ENCODE data around the gene UPP2. TPM values are rescaled to one million over a fixed set of nuclear protein-coding genes. Genes with fewer than 3 reads are reported as not detected.

The UPP2 gene
- total RNA-seq, 4 donors from 2014 or later: not detected

DNA sequence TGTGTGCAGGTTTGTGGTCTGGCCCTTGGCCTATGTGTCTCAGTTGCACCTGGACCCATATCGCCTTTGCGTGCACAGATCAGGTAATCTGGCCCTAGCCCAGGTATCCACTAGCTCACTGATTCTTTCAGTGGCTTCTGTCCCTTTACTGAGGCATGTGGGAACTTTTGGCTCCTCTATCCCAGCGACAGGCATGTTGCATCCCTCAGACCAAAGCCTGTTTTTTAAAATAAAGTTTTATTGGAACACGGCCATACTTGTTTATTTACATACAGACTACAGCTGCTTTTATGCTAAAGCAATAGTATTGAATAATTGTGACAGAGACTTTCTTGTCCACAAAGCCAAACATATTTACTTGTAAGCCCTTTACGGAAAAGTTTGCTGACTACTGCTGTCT is 39.9 kb upstream of the UPP2 start:
- no peaks in the 10 kb centered on the region for H3K36me3 ChIP-seq
- no peak for DNase-seq (ENCODE audit: low spot score in 2 of 2)
- H3K4me3 ChIP-seq: no peak overlapping the region
- TF ChIP-seq EP300 (IDR thresholded peaks at IDR 0.05) (no peak), POLR2AphosphoS5 (IDR thresholded peaks at IDR 0.05) (no peak), POLR2A (IDR thresholded peaks at IDR 0.05) (no peak)
- TF ChIP-seq, protein P1, sequence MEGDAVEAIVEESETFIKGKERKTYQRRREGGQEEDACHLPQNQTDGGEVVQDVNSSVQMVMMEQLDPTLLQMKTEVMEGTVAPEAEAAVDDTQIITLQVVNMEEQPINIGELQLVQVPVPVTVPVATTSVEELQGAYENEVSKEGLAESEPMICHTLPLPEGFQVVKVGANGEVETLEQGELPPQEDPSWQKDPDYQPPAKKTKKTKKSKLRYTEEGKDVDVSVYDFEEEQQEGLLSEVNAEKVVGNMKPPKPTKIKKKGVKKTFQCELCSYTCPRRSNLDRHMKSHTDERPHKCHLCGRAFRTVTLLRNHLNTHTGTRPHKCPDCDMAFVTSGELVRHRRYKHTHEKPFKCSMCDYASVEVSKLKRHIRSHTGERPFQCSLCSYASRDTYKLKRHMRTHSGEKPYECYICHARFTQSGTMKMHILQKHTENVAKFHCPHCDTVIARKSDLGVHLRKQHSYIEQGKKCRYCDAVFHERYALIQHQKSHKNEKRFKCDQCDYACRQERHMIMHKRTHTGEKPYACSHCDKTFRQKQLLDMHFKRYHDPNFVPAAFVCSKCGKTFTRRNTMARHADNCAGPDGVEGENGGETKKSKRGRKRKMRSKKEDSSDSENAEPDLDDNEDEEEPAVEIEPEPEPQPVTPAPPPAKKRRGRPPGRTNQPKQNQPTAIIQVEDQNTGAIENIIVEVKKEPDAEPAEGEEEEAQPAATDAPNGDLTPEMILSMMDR (IDR thresholded peaks at IDR 0.05): no peak
- no peak overlapping the region for H3K27ac ChIP-seq
- H3K27me3 ChIP-seq: no peaks in the 10 kb centered on the region
- no peaks in the 10 kb centered on the region for H3K4me1 ChIP-seq
- WGBS: 84% methylated on average over 5 of the region's 5 CpGs
- H3K9me3 ChIP-seq: no peaks in the 10 kb centered on the region

DNA sequence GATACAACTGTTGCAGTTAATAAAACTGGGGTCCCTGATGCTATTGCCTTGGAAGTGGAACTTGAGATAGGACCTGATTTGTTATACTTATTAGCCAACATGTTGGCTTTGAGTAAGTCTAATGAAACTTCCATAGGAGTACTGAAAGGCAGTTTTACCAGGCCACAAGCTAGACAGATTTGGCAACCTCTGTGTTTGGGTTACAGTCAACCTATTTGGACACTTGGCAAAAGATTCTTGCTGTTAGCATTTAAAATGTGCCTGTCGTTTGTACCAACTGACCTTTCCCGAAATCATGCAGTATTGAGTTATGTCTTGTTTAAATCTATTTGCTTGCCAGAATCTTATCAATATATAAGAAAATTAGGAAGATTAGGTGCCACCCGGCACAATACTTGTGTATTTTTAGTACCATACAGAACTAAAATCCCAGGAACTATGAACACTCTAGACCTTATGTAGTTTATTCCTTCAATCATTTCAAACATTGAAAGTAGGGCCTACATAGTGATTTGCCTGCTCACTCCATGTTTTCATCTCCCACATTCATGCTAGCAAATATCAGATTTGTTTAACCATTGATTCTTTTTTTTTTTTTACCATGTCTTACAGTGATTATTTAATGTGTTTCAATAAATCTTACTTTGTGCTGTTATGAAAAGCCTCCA is 35.5 kb upstream of the UPP2 start:
- no peak for DNase-seq (ENCODE audit: low spot score in 2 of 2)
- no peaks in the 10 kb centered on the region for H3K9me3 ChIP-seq
- TF ChIP-seq POLR2A (IDR thresholded peaks at IDR 0.05) (no peak), POLR2AphosphoS5 (IDR thresholded peaks at IDR 0.05) (no peak), EP300 (IDR thresholded peaks at IDR 0.05) (no peak)
- TF ChIP-seq, protein P1 (IDR thresholded peaks at IDR 0.05): no peak
- no peak overlapping the region for H3K4me3 ChIP-seq
- no peaks in the 10 kb centered on the region for H3K4me1 ChIP-seq
- 86% methylated on average over 3 of the region's 3 CpGs for WGBS
- H3K27me3 ChIP-seq: no peaks in the 10 kb centered on the region
- H3K27ac ChIP-seq: no peak overlapping the region
- no peaks in the 10 kb centered on the region for H3K36me3 ChIP-seq

DNA sequence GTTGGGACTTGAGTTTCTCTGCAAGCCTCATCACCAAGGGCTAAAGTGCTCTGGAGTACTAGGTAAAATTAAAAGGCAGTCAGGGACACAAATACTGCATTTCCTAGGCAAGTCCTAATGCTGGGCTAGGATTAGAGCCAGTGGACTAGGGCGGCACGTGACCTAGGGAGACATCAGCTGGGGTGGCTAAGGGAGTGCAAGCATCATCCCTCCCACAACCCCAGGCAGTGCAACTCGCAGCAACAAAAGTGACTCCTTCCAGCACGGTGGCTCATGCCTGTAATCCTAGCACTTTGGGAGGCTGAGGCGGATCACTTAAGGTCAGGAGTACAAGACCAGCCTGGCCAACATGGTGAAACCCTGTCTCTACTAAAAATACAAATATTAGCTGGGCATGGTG is 30.7 kb upstream of the UPP2 start:
- TF ChIP-seq, protein P1 (IDR thresholded peaks at IDR 0.05): no peak
- TF ChIP-seq POLR2A (IDR thresholded peaks at IDR 0.05) (no peak), EP300 (IDR thresholded peaks at IDR 0.05) (no peak), POLR2AphosphoS5 (IDR thresholded peaks at IDR 0.05) (no peak)
- WGBS: 95% methylated on average over 3 of the region's 5 CpGs
- H3K4me1 ChIP-seq: no peaks in the 10 kb centered on the region
- H3K4me3 ChIP-seq: no peak overlapping the region
- no peaks in the 10 kb centered on the region for H3K36me3 ChIP-seq
- no peak overlapping the region for H3K27ac ChIP-seq
- DNase-seq (ENCODE audit: low spot score in 2 of 2): no peak
- no peaks in the 10 kb centered on the region for H3K9me3 ChIP-seq
- no peaks in the 10 kb centered on the region for H3K27me3 ChIP-seq

DNA sequence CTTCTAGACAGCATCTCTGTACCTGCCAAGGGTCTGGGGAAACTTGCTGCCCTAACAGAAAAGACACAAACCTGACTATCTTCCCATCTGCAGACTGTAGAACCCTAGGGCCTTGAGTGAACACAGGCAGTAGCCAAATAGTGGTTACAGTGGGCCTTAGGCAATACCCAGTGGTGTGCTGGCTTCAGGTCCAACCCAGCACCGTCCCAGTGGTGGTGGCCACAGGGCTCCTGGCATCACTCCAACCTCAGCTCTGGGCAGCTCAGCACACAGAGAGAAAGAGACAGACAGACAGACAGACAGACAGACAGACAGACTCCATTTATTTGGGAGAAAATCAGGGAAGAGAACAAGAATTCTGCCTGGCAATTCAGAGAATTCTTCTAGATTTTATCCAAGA is 29.3 kb upstream of the UPP2 start:
- H3K4me3 ChIP-seq: no peak overlapping the region
- no peaks in the 10 kb centered on the region for H3K4me1 ChIP-seq
- TF ChIP-seq POLR2AphosphoS5 (IDR thresholded peaks at IDR 0.05) (no peak), EP300 (IDR thresholded peaks at IDR 0.05) (no peak), POLR2A (IDR thresholded peaks at IDR 0.05) (no peak)
- TF ChIP-seq, protein P1 (IDR thresholded peaks at IDR 0.05): no peak
- no peaks in the 10 kb centered on the region for H3K36me3 ChIP-seq
- H3K27me3 ChIP-seq: no peaks in the 10 kb centered on the region
- H3K27ac ChIP-seq: no peak overlapping the region
- DNase-seq (ENCODE audit: low spot score in 2 of 2): no peak
- WGBS: 75% methylated on average over 1 of the region's 1 CpG
- peaks cover 4% of the 10 kb centered on the region for H3K9me3 ChIP-seq

DNA sequence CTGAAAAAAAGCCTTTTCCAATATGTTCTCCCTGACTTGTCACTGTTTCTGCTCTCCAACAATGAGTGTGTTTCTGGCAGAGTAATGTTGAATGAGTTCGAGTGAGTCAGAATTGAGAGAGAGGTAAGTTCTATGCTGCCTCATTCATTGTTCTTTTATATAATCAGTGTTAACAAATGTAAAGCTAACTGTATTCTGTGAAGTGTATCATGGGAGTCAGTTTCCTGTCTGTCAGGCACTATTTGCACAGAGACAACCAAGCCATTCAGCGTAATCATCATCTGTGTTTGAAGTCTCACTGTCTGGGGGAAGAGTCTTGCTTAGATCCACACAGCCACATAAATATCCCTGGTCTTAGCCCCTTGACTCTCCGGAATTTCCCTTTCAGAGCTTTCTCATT is 22.0 kb upstream of the UPP2 start:
- H3K9me3 ChIP-seq: peaks cover 4% of the 10 kb centered on the region
- no peak for DNase-seq (ENCODE audit: low spot score in 2 of 2)
- H3K27ac ChIP-seq: no peak overlapping the region
- H3K4me3 ChIP-seq: no peak overlapping the region
- no peaks in the 10 kb centered on the region for H3K27me3 ChIP-seq
- H3K4me1 ChIP-seq: no peaks in the 10 kb centered on the region
- 47% methylated on average over 3 of the region's 3 CpGs for WGBS
- H3K36me3 ChIP-seq: no peaks in the 10 kb centered on the region
- no peak for TF ChIP-seq EP300 (IDR thresholded peaks at IDR 0.05)
- TF ChIP-seq POLR2A (IDR thresholded peaks at IDR 0.05): no peak
- TF ChIP-seq, protein P1 (IDR thresholded peaks at IDR 0.05): no peak
- no peak for TF ChIP-seq POLR2AphosphoS5 (IDR thresholded peaks at IDR 0.05)
